Measurements from ENCODE around the gene ZNF813.
"Not testable (repeated sequence)": the region's sequence is repeated elsewhere in the genome, so short reads cannot be mapped to it uniquely, and the experiment has no call there.

The ZNF813 gene

DNA sequence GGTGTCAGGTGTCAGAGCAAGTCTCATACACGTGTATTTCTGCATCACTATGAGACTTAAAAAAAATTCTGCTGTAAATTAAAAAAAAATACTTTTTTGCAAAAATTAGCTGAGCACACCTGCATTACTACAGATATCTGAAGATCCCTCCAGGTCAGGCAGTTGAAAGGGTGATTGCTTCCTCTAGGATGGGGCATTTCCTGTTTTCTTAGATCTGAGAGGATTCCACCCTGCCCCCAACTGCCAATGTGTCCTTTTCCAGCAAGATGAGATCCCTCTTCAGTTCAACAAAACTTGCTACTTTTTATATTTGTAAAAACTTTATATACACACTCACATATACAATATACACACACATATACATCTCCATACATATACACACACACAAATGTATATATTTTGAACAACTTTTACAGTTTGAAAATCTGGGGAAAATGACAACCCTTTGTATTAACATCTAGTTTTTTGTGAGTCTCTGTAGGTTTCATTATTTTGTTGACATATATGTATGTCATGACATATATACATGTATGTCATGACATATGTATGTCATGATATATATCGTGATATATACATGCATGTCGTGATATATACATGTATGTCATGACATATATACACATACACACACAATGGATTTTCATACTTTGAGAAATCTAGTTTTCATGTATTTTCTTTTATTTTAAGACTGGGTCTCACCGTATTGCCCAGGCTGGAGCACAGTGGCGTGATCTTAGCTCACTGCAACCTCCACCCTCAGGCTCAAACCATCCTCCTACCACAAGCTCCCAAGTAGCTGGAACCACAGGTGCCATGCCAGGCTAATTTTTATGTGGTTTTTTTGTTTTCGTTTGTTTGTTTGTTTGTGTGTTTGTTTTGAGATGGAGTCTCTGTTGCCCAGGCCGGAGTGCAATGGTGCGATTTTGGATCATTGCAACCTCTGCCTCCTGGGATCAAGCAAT, 17.8 kb downstream of the ZNF813 start:
- DNase-seq = no peak

DNA sequence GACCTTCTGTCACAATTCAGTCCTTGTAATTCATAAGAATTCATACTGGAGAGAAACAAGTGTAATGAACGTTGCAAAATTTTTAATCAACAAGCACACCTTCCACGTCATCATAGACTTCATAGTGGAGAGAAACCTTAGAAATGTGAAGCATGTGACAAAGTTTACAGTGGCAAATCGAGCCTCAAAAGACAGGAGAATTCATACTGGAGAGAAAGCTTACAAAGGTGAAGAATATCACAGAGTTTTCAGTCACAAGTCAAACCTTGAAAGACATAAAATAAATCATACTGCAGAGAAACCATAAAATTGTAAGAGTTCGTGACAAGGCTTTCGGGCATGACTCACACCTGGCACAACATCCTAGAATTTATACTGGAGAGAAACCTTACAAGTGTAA, 24.6 kb downstream of the ZNF813 start:
- DNase-seq = no peak

DNA sequence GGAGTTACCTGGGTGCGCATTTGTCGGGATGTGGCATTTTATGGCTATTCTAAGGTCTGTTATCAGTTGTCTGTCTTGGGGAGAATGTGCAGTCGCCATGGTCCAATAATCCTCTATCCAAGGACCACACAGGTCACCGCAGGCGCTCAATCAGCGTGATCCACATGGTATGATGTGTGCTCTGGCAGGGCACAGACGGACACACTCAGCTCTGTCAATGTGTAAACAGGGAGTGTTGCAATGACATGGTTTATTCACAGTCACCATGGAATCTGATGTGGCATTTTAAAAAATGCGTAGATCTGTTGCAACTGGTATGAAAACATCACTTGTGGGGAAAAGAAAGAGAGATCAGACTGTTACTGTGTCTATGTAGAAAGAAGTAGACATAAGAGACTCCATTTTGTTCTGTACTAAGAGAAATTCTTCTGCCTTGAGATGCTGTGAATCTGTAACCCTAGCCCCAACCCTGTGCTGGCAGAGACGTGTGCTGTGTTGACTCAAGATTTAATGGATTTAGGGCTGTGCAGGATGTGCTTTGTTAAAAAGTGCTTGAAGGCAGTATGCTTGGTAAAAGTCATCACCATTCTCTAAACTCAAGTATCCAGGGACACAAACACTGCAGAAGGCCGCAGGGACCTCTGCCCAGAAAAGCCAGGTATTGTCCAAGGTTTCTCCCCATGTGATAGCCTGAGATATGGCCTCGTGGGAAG, 29.9 kb downstream of the ZNF813 start:
- not testable (repeated sequence) for DNase-seq

DNA sequence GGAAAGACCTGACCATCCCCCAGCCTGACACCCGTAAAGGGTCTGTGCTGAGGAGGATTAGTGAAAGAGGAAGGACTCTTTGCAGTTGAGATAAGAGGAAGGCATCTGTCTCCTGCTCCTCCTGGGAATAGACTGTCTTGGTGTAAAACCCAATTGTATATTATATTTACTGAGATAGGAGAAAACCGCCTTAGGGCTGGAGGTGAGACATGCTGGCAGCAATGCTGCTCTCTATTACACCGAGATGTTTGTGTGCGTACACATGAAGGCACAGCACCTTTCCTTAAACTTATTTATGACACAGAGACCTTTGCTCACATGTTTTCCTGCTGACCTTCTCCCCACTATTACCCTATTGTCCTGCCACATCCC, 30.5 kb downstream of the ZNF813 start:
- DNase-seq = not testable (repeated sequence)

DNA sequence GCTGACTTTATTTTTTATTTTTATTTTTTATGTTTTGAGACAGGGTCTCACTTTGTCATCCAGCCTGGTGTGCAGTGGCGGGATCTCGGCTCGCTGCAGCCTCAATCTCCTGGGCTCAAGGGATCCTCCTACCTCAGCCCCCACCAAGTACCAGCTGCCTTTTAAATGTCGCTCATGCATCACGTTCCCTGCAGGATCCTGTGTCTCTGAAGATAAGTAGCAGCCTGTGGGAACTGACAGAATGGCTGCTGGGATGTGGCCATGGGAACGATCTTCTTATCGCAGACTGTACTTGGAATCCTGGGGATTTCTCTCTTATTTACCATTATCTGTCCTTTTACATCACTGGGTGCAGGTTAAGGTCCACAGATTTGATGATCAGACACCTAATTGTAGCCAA, 35.6 kb downstream of the ZNF813 start:
- not testable (repeated sequence) for DNase-seq

DNA sequence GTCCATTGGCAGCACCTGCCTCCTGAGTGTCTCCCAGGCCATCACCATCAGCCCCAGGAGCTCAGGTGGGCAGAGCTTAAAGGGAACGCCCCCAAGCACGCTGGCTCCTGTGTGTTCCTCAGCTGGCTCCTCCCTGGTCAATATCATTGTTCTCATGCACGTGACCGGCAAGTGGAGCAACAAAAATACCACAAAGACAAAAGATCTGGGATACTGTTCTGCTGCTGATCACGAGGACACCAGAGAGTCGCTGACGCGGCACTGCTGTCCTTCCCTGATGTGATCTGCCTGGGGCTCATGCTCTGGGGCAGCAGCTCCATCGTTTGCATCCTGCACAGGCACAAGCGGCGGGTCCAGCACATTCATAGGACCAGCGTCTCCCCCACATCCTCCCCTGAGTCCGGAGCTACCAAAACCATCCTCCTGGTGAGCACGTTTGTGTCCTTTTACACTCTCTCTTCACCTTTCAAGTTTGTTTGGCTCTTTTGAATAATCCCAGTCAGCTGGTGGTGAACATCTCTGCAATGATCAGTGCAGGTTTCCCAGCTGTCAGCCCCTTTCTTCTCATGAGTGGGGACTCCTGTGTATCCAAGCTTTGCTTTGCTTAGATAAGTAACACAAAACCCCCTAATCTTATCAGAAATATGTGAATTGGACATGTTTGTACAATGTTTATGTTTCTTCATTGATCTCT, 36.3 kb downstream of the ZNF813 start:
- not testable (repeated sequence) for DNase-seq

DNA sequence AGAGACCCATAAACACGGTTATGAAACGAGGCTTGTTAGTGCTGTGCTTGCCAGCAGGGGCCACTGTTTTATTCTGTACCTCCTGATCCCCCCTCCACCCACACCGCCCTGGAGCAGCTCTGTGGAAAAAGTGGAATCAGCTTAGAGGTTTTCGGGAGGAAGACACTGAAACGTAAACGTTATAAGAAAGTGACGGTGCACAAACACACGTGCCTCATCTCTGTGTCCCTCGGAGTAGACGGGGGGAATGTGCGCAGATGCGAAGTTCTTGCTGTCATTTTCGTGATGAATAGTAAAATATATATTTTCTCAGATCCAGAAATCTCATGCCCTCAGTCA, 36.8 kb downstream of the ZNF813 start:
- DNase-seq = not testable (repeated sequence)

DNA sequence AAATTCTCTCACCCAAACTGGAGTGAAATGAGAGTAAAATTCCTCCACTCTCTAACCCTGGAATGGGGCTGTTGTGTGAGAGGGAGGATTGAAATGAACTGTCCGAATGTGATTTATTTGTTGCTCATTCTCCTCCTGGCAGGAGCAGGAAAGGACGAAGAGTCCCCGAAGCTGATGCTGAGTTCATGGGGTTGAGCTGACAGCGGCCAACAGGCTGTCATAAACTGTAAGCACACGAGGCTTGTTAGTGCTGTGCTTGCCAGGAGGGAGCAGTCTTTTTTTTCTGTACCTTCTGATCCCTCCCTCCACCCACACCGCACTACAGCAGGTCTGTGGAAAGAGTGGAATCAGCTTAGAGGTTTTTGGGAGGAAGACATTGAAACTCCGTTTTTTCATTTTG, 37.4 kb downstream of the ZNF813 start:
- no peak for DNase-seq

DNA sequence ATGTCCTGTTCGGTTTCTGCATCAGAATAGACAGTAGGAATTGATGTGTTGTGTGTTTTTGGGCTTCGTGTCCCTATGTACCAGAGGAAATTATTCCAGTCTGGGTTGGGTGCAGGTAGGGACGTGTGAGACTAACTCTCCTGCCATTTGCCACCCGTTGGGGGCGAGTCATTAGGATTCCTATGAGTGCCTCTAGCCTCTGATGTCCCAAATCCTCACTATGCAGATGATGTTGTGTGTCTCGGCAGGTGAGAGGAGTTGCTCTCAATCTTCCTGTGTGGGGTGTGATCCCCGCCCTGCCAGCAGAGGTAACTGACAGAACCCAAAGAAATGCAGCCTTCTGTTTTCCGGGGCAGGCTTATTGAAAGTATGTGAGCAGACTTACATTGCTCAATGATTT, 39.2 kb downstream of the ZNF813 start:
- no peak for DNase-seq

DNA sequence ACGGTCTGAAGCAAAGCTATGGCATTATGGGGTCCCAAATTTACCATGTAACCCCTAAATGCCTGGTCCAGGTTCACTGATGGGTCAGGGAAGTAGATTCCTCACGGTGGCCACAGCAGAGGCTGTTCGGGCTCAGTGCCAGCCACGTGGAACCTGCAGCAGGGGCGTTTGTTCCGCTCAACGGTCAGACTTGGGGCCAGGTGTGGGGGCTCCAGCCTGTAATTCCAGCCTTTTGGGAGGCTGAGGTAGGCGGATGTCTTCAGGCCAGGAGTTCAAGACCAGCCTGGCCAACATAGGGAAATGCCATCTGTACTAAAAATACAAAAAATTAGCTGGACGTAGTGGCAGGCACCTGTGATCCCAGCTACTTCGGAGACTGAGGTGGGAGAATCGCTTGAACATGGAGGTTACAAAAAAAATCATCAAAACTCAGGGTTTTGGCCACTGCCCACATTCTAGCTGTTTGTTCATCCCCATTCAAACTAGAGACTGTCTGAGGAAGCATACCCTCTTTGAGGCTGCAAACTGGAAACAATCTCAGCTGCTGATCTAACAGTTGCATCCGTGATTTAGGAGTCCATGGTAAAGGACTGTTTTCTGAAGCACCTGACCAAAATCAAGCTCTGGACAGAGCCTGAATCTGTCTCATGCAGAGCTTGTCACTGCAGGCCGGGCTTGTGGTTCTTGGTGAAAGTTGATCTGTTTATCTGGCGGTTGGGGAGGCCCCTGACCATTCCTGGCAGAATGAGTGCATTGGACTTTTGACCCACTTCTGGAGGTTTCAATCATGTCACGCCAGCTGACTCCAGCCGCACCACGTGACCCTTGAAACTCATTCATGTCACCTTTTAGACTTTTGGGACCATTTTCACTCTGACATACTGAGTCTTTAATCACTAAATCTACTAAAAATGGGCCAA, 40.2 kb downstream of the ZNF813 start:
- DNase-seq = no peak

DNA sequence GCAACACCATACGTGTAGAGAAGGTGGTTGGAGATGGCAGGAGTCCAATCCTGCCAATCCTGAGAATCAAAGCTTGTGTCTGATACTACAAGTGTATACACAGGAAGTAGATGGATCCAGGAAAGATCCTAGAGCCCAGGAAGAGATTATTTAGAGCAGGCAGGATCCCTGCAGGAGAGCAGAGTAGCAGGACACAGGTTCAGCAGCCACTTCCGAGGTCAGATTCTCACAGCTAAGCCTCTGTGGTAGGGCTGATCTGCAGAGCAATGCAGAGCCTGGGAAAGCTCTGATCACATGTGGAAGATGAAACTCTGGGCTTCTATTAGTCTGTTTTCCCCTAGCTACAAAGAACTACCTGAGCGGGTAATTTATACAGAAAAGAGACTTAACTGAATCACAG, 41.9 kb downstream of the ZNF813 start:
- no peak for DNase-seq

DNA sequence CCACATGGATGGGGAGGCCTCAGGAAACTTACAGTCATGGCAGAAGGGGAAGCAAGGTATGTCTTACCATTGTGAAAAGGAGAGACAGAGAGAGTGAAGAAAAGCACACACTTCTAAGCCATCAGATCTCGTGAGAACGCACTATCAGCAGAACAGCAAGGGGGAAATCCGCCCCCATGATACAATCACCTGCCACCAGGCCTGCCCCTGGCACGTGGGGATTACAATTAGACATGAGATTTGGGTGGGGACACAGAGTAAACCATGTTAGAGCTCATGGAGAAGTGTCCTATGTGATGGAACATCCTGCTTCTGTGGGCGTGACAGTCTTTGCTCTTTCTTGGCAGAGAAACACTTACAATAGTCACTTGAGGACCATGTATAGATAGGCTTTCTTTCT, 42.3 kb downstream of the ZNF813 start:
- no peak for DNase-seq

DNA sequence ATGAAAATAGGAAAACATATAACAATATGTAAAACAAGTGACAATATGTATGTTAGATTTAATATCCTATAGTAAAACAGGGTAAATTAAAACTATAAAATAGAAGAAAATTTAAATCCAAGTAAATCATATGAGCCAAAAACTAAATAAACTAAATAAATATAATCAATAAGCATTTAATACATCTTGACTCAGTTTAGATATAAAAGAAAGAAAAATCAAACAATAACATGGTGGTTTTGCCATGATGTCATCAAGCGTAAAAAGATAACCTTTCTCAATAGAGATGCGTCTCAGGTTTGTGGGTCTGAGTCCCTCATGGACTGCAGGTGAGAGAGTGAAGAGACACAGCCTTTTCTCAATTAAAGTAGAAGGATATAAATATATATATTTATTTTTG, 43.8 kb downstream of the ZNF813 start:
- no peak for DNase-seq

DNA sequence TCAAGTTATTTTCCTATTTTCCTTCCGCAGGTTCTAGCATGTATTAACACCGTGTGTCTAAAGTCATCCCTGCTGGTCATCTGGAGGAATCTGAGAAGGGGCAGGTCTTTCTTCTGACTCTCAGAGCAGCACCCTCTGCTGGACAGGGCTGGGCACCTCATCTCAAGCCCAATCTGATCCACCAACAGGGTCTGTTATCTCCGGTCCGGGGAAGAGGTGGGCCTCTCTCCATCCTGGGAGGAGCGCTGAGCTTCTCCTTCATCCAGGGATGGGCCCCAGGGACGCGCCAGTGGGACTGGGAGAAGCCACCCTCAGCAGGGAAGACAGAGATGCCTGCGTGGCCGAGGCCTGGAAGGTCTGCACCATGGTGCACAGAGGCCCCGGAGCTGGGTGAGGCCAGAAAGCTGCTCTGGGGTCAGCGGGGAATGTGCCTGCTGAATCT, 44.4 kb downstream of the ZNF813 start:
- DNase-seq = peak; percentile 63 to 71

DNA sequence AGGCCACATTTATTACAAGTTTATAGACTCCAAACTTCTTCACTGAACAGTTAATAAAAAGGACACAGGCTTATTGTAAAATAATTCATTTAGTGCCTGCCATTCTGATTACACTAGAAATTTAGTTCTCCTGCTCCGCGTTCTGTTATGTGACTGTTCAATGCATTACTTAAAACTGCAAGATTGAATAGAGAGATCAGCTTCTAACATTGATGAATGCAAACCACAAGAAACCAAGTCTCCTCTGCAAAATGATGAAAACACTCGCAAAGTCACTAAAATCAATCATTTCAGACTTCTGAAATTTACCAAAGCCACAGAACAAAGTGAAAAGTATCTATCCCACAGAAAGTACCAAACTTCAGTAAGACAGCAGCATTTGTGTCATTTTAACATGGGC, 47.5 kb downstream of the ZNF813 start:
- DNase-seq = not testable (repeated sequence)

DNA sequence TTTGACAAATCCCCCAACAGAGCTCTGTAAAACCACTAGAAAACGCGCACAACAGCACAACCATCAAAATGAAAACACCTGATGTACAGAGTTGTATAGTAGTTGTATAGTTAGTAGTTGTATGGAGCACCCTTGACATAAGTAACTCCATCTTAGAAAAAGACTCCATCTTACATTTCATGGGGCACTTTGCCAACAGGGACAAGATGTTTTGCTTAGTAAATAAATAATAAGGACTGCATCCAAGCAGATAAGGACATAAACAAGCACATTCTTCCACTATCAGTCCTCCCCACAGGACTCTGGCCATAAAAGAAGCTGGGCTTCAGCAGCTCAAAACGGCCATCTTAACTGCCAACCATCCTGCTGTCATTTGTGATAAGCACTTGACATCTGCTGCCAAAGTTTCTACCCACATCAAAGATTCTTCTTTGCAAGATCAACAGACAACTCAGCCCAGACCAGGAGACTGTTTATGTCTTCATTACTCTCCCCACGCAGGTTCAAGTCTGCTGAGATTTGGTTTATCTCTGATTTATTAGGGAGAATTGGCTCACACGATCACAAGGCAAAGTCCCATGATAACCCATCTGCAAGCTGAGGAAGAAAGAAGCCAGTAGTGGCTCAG, 49.7 kb downstream of the ZNF813 start:
- no peak for DNase-seq

DNA sequence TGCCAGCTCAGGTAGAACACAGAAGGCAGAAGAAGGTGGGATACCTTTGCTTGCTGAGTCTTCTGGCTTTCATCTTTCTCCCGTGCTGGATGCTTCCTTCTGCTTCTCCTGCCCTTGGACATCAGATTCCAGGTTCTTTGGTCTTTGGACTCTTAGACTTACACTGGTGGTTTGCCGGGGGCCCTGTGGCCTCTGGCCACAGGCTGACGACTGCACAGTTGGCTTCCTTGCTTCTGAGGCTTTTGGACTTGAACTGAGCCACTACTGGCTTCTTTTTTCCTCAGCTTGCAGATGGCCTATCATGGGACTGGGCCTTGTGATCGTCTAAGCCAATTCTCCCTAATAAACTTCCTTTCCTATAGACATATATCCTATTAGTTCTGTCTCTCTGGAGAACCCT, 50.6 kb downstream of the ZNF813 start:
- DNase-seq = no peak

DNA sequence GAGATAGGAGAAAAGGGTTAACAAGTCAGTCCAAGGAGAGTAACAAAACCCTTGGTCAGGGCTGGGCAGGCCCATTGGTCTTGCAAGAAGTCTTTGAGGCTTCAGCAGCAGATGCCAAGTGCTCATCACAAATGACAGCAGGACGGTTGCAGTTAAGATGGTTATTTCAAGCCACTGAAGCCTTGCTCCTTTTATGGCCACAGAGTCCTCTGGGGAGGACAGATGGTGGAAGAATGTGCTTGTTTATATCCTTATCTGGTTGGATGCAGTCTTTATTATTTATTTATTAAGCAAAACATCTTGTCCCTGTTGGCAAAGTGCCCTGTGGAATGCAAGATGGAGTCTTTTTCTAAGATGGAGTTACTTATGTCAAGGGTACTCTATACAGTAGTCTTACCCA, 51.2 kb downstream of the ZNF813 start:
- no peak for DNase-seq

DNA sequence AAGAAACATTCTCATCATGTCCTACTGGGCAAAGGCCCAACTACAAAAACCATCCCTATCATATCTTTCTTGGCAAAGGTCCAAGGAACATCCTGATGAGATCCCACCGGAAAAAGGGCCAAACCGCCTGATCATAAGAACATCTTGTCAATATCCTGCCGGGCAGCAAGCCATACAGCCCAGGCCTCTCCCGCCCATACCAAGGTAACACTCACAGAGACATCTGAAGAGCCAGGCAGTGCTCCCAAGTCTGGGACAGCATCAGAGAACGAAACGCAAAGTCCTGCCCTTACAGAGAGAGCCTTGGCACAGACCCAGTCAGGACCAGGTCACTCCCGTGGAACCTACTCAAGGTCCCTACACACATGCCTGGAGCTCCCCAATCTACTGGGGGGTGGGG, 51.9 kb downstream of the ZNF813 start:
- no peak for DNase-seq

DNA sequence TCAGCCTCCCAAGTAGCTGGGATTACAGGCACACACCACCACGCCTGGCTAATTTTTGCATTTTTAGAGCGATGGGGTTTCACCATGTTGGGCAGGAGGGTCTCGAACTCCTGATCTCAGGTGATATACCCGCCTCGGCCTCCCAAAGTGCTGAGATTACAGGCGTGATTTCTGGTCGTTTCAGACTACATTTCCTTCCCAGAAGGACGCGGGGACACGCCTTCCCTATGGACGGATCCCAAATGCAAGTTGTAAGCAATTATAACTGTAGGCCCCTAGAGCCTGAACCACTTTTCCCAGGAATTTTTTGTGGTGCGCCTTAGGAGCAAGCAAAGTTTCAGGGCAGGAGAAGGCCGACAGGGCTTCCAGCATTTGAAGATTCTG, 52.6 kb downstream of the ZNF813 start:
- DNase-seq = no peak

DNA sequence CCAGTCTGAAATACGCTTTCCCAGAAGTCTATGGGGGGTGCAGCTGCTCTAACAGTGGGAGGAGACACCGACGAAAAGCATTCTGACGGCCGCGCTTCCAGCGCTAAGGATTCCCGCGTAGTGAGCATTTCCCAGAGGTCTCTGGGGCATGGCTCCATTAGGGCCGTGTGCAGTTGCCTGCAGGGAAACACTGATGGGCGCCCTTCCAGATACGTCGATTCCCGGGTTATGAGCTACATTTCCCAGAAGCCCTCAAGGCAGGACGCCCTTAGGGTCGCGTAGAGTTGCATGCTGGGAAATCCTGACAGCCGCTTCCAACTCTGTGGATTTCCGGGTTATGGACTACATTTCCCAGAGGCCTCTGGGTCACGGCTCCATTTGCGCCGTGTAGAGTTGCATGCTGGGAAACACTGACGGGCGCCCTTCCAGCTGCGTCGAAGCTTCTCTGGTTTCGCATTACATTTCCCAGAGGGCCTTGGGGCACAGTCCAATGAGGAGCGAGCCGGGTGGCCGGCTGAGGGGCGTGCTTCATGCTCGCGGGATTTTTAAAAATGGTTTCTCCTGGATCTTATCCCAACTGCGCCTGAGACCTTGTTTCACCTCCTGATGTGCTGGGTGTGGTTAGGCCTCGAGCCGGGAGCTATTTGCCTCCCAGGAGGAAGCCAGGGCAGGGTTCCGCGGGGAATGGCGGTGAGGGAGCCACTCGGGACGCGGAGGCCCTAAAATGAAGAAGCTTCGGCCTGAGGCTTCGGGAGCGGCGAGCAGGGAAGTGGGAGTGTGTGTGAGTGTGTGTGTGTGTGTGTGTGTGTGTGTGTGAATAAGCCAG, 53.2 kb downstream of the ZNF813 start:
- peak; percentile 84 to 85 for DNase-seq
